Cardiac fibroblast (primary cell): ENCODE measurements around the gene ATAD5.

Experiments
- DNase-seq, 2 donors: peaks; one replicate each; pipeline versions ENCODE4 v3.0.0 to v3.0.0-alpha.2; 2010; ENCODE audit warnings: low read depth in 2 of 2
- H3K4me3 ChIP-seq, 2 donors: replicated peaks in 1 of 2; 1 replicate in 1 of 2; 2 replicates in 1 of 2; pipeline ENCODE4 v1.5.1; 2011; ENCODE audit warnings: low read depth in 2 of 2, low read length in 2 of 2, mild to moderate bottlenecking in 2 of 2, moderate library complexity in 1 of 2
- TF ChIP-seq, protein P1 (sequence below): IDR thresholded peaks from one replicate; pipeline ENCODE4 v1.5.1; 2011; ENCODE audit warnings: low read depth, mild to moderate bottlenecking, low read length, inconsistent platforms

Gene ATAD5

DNA sequence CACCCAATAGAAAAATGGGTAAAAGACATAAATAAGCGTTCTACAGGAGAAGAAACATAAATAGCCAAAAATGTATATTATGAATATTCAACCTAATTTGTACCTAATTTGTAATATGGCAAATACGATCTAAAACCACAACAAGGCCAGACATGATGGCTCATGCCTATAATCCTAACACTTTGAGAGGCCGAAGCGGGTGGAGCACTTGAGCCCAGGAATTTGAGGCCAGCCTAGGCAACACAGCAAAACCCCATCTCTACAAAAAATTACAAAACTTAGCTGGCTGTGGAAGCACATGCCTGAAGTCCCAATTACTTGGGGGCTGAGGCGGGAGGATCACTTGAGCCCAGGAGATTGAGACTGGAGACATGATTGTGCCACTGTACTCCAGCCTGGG lies 37.4 kb upstream of the ATAD5 start:
- no peak for DNase-seq
- H3K4me3 ChIP-seq = no peak overlapping the region
- TF ChIP-seq, protein P1, sequence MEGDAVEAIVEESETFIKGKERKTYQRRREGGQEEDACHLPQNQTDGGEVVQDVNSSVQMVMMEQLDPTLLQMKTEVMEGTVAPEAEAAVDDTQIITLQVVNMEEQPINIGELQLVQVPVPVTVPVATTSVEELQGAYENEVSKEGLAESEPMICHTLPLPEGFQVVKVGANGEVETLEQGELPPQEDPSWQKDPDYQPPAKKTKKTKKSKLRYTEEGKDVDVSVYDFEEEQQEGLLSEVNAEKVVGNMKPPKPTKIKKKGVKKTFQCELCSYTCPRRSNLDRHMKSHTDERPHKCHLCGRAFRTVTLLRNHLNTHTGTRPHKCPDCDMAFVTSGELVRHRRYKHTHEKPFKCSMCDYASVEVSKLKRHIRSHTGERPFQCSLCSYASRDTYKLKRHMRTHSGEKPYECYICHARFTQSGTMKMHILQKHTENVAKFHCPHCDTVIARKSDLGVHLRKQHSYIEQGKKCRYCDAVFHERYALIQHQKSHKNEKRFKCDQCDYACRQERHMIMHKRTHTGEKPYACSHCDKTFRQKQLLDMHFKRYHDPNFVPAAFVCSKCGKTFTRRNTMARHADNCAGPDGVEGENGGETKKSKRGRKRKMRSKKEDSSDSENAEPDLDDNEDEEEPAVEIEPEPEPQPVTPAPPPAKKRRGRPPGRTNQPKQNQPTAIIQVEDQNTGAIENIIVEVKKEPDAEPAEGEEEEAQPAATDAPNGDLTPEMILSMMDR = no peak

DNA sequence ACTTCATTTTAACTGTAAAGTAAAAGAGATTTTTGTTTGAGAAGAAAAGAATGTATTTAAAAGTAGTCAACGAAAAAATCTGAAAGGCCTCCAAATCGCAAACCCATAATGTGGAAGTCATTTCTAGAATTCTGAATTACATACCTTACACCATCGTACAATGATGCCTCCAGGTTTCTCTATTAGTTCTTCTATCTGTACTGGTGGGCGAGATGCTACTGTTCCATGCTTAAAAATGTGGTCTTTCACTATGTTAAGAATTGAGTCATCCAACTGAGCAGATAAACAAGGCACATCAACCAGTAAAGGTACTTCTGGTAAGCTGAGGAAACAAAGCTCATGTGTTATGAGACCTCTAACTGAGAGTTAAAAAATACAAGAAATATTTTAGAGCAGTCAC lies 35.8 kb upstream of the ATAD5 start:
- no peak overlapping the region for H3K4me3 ChIP-seq
- DNase-seq = no peak
- TF ChIP-seq, protein P1 = no peak

DNA sequence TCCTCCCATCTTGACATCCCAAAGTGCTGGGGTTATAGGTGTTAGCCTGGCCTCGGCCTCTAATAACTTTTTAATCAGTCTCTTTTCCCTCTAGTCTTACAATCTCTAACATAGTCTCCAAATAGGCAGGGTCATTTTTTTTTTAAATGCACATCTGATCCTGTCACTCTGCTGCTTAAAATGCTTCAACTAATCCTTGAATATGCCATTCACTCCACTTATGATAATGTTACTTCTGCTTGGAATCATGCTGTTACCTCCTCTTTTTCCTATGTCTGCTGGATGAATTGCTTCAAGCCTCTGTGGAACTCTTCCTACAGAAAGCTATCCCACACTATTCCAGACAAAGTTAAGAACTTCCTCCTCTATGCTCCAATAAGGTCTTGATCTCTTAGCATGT lies 30.1 kb upstream of the ATAD5 start:
- TF ChIP-seq, protein P1 = no peak
- no peak overlapping the region for H3K4me3 ChIP-seq
- no peak for DNase-seq

DNA sequence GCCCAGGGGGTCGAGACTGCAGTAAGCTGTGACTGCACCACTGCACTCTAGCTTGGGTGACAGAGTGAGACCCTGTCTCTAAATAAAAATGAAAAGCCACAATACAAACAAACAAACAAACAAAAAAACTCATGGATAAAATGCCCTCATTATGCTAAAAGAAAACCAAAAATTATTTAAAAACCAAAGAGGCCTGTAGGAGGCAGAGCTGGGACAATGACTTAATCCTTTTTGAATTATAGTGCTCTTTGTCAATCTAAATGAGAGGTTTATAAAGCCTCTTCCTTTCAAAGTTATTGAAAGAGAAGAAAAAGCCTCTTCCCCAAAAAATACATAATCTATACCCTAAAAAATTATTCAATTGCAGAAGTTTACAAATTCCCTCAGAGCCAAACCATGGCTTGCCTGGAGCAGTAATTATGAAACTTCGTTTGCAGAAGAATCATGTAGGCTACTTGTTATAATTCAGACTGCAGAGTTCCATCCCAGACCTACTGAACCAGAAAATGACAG lies 25.8 kb upstream of the ATAD5 start:
- TF ChIP-seq, protein P1 = peak; percentile 20
- H3K4me3 ChIP-seq = no peak overlapping the region
- no peak for DNase-seq

DNA sequence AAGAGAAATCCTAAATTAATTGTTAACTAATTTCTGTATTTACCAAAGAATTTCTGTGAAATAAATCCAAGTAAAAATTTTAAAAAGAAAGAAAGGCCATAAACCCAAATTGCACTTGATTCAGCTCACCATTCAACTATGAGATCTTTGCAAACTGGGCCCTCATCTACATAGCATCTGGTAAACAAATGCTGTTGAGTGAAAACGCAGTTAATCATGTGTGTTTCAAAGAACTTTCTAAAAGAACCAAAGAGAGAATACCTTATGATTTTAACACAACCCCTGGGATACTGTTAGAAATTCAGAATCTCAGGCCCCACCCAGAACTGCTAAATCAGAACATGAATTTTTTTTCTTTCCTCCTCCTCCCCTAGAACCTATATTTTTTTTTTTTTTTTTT lies 23.9 kb upstream of the ATAD5 start:
- TF ChIP-seq, protein P1 = no peak
- no peak overlapping the region for H3K4me3 ChIP-seq
- no peak for DNase-seq

DNA sequence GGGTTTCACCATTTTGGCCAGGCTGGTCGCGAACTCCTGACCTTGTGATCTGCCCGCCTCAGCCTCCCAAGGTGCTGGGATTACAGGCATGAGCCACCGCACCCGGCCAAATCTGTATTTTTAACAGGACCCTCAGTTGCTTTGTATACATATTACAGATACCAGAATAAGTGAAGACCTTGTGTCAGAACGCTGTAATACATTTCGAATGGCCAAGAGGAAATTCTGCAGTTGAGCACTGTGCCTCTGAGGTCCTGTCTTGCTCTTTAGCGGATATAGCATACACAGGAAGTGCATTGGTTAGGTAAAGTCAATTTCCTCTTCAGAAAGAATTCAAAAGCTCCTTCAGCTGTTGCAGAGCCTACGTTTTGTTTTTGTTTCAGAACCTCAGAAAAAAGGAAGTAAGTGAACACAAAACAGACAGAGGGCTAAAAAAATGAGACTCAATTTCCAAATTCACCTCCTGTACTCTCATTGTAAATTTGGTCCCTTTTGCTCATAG lies 22.9 kb upstream of the ATAD5 start:
- H3K4me3 ChIP-seq = no peak overlapping the region
- TF ChIP-seq, protein P1 = no peak

DNA sequence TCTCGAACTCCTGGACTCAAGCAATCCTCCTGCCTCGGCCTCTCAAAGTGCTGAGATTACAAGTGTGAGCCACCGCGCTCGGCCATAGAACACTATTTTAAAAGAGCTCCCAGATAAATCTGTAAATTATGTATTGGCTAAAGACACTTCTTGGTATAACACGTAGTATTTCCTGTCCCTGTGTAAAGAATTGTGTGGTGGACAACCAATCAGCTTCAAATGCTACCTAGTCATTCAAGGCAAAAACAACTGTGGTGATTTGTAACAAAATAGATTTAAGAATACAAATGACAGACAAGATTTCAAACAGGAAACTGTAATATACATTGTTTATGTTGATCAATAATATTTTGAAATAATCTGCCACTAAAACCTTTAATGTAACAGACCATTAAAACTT lies 21.9 kb upstream of the ATAD5 start:
- H3K4me3 ChIP-seq = no peak overlapping the region
- TF ChIP-seq, protein P1 = no peak
- DNase-seq = no peak

More for the DNA sequence above, 22.9 kb upstream of the ATAD5 start:
- DNase-seq = no peak
